Measurements from ENCODE around the gene RFX7.

Gene RFX7

GRCh38 chr15:56074481-56075265 is 169.0 kb downstream of the RFX7 start:
- ATAC-seq (no peak), DNase-seq (ENCODE audit: low spot score in 2 of 2) (no peak)
- Mint-ChIP-seq H3K36me3 (no peaks in the 10 kb centered on the region), H3K9me3 (no peaks in the 10 kb centered on the region), H3K4me1 (no peaks in the 10 kb centered on the region), H3K4me3 (no peak overlapping the region), H3K27ac (no peak overlapping the region)

DNA sequence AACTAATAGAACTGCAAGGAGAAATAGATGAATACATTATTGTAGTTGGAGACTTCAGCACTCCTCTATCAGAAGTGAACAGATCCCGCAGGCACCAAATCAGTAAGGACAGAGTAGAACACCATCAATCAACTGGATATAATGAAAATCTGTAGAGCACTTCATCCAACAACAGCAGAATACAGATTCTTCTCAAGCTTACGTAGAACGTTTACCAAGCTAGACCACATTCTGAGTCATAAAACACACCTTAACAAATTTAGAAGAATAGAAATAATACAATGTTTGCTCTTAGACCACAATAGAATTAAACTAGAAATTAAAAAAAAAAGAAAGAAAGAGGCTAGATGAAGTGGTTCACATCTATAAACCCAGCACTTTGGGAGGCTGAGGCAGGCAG is 179.5 kb downstream of the RFX7 start:
- DNase-seq (ENCODE audit: low spot score in 2 of 2) = no peak
- H3K27ac Mint-ChIP-seq = no peak overlapping the region
- H3K9me3 Mint-ChIP-seq = peaks cover 6% of the 10 kb centered on the region
- H3K4me3 Mint-ChIP-seq = no peak overlapping the region
- ATAC-seq = no peak
- H3K4me1 Mint-ChIP-seq = no peaks in the 10 kb centered on the region
- H3K36me3 Mint-ChIP-seq = no peaks in the 10 kb centered on the region

- Mint-ChIP-seq H3K36me3 (no peaks in the 10 kb centered on the region), H3K4me3 (no peak overlapping the region), H3K9me3 (peaks cover 6% of the 10 kb centered on the region), H3K4me1 (no peaks in the 10 kb centered on the region), H3K27ac (no peak overlapping the region)
- no peak for DNase-seq (ENCODE audit: low spot score in 2 of 2)
- ATAC-seq = no peak
Measured at GRCh38 chr15:56059716-56060115, 184.0 kb downstream of the RFX7 start.

DNA sequence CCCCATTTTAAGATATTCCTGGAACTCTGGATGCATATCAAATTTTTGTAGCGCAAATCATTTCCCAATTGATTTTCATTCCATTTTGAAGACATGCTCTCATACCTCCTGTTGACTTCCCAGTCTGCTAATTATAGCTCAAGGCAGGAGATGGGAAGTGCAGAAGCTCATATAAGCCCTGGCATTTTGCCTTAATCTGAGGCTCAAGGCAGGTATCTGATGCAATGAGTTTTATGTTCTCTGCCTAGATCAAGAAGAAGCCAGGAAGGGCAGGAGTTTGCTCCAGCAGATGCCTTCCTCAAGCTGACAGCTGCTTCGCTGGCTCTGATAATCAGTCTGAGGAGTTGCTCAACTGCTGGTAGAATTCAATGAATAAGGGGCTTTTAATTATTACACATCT is 184.7 kb downstream of the RFX7 start:
- Mint-ChIP-seq H3K9me3 (peaks cover 6% of the 10 kb centered on the region), H3K4me3 (no peak overlapping the region), H3K36me3 (no peaks in the 10 kb centered on the region), H3K27ac (no peak overlapping the region), H3K4me1 (no peaks in the 10 kb centered on the region)
- DNase-seq (ENCODE audit: low spot score in 2 of 2) (no peak), ATAC-seq (no peak)

- no peak overlapping the region for H3K27ac Mint-ChIP-seq
- H3K4me1 Mint-ChIP-seq = no peaks in the 10 kb centered on the region
- ATAC-seq (no peak), DNase-seq (ENCODE audit: low spot score in 2 of 2) (no peak)
- H3K36me3 Mint-ChIP-seq = no peaks in the 10 kb centered on the region
- no peak overlapping the region for H3K4me3 Mint-ChIP-seq
- peaks cover 4% of the 10 kb centered on the region for H3K9me3 Mint-ChIP-seq
Measured at GRCh38 chr15:56056626-56057025, 187.1 kb downstream of the RFX7 start.

GRCh38 chr15:56053046-56053400 is 190.7 kb downstream of the RFX7 start:
- Mint-ChIP-seq H3K9me3 (no peaks in the 10 kb centered on the region), H3K36me3 (no peaks in the 10 kb centered on the region), H3K4me3 (no peak overlapping the region), H3K4me1 (no peaks in the 10 kb centered on the region), H3K27ac (no peak overlapping the region)
- no peak for DNase-seq (ENCODE audit: low spot score in 2 of 2)
- ATAC-seq = no peak

- Mint-ChIP-seq H3K4me3 (no peak overlapping the region), H3K36me3 (no peaks in the 10 kb centered on the region), H3K27ac (no peak overlapping the region), H3K4me1 (no peaks in the 10 kb centered on the region), H3K9me3 (no peaks in the 10 kb centered on the region)
- DNase-seq (ENCODE audit: low spot score in 2 of 2) (no peak), ATAC-seq (peak; percentile 59)
Measured at GRCh38 chr15:56052395-56053045, 191.2 kb downstream of the RFX7 start.

DNA sequence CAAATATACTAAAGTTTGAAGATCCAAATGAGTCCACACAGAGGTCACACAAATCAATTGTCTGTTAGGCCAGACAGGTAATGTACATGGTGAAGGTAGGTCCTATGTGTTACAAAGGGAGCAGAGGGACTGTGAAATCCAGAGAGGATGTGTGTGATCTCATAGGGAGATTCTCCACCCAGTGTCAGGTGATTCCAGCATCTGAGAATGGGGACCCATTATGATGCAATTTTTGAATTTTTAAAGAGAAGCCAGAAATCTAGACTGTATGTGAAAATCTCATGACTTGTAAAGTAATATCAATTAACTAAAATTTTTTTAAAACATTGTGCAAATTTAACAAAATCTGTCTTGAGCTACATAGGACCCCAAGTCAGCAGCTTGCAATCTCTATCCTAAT is 192.0 kb downstream of the RFX7 start:
- no peaks in the 10 kb centered on the region for H3K4me1 Mint-ChIP-seq
- H3K9me3 Mint-ChIP-seq = no peaks in the 10 kb centered on the region
- H3K4me3 Mint-ChIP-seq = no peak overlapping the region
- no peak for ATAC-seq
- DNase-seq (ENCODE audit: low spot score in 2 of 2) = no peak
- no peak overlapping the region for H3K27ac Mint-ChIP-seq
- no peaks in the 10 kb centered on the region for H3K36me3 Mint-ChIP-seq

- ATAC-seq (no peak), DNase-seq (ENCODE audit: low spot score in 2 of 2) (no peak)
- peak overlapping the region; percentile 50 for H3K27ac Mint-ChIP-seq
- H3K36me3 Mint-ChIP-seq = no peaks in the 10 kb centered on the region
- no peaks in the 10 kb centered on the region for H3K9me3 Mint-ChIP-seq
- H3K4me3 Mint-ChIP-seq = no peak overlapping the region
- H3K4me1 Mint-ChIP-seq = no peaks in the 10 kb centered on the region
Measured at GRCh38 chr15:56049577-56049976, 194.1 kb downstream of the RFX7 start.

DNA sequence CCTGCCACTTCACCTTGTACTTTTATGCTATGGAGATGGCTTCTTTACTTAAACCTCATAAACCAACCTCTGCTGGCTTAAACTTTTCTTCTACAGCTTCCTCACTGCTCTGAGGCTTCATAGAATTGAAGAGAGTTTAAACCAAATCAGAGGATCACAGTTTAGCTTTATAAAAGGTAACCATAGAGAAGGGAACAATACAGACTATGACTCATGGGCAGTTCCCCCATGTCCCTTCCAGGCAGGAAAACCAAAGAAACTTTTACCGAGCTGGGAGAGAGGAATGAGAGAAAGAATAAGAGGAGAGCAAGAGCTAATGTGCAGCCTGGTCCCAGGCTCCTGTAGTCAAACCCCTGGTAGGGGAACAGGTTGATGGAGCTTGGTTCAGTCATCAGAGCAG is 196.3 kb downstream of the RFX7 start:
- DNase-seq (ENCODE audit: low spot score in 2 of 2) (no peak), ATAC-seq (no peak)
- H3K36me3 Mint-ChIP-seq = peaks cover 9% of the 10 kb centered on the region
- H3K9me3 Mint-ChIP-seq = peaks cover 5% of the 10 kb centered on the region
- H3K4me3 Mint-ChIP-seq = no peak overlapping the region
- peaks cover 19% of the 10 kb centered on the region for H3K4me1 Mint-ChIP-seq
- no peak overlapping the region for H3K27ac Mint-ChIP-seq

DNA sequence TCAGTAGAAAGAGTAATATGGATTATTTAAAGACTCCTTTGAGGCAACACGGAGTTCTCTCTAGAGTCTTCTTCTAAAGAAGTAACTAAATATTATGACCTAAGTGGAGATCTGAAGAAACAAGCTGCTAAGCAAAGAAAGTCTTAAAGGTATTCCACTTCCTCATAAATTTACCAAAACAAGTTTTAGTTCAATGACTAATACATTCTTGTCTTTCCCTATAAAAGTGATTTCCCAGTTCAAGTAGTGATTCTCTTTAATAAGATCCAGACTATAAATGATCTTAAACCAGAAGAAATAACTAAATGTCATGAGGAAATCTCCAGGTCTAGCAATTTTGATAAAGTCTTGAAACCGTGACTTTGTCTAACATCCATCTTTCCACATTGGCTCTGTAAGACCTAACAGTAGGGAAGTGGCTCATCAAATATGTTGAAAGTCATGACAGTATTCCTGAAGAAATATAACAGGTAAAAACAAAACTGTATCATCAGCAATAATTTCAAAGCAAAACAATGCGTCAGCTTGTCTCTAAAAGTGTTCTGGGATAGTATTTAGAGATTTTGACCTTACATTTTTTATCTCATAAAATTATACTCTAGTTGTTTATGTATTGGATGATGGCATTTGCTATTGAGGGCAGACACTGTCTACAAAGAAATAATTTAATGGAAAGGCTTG is 198.5 kb downstream of the RFX7 start:
- H3K27ac Mint-ChIP-seq = no peak overlapping the region
- ATAC-seq = no peak
- H3K4me3 Mint-ChIP-seq = no peak overlapping the region
- no peak for DNase-seq (ENCODE audit: low spot score in 2 of 2)
- H3K36me3 Mint-ChIP-seq = peaks cover 9% of the 10 kb centered on the region
- H3K9me3 Mint-ChIP-seq = peaks cover 5% of the 10 kb centered on the region
- peaks cover 32% of the 10 kb centered on the region for H3K4me1 Mint-ChIP-seq

GRCh38 chr15:56042982-56043980 is 200.4 kb downstream of the RFX7 start:
- DNase-seq (ENCODE audit: low spot score in 2 of 2) (peak; percentile 14 to 59), ATAC-seq (peak; percentile 89)
- H3K27ac Mint-ChIP-seq = peak overlapping the region; percentile 87
- H3K36me3 Mint-ChIP-seq = peaks cover 9% of the 10 kb centered on the region
- H3K4me1 Mint-ChIP-seq = peaks cover 38% of the 10 kb centered on the region
- peak overlapping the region; percentile 64 for H3K4me3 Mint-ChIP-seq
- peaks cover 5% of the 10 kb centered on the region for H3K9me3 Mint-ChIP-seq

DNA sequence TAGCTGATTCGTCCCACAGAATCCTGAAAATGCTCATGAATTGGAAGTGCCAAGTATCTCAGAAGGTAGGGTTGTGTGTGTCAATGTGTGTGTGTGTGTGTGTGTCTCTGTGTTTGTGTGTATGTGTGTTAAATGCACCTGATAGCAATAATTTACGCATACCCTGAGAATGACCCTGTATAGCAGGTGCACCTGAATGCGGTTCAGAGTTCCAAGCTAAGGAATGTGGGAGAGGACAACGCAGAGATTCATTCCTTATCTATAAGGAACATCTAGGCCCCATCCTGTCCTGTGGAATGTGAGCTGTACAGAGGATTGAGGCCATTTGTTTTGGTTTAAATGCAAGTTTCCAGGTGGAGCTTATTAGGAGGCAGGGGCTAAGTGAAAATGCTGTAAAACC is 201.2 kb downstream of the RFX7 start:
- H3K4me3 Mint-ChIP-seq = peak overlapping the region; percentile 64
- ATAC-seq (no peak), DNase-seq (ENCODE audit: low spot score in 2 of 2) (no peak)
- peaks cover 44% of the 10 kb centered on the region for H3K4me1 Mint-ChIP-seq
- H3K36me3 Mint-ChIP-seq = peaks cover 9% of the 10 kb centered on the region
- H3K27ac Mint-ChIP-seq = peak overlapping the region; percentile 87
- peaks cover 5% of the 10 kb centered on the region for H3K9me3 Mint-ChIP-seq

GRCh38 chr15:56042031-56042430 is 201.6 kb downstream of the RFX7 start:
- Mint-ChIP-seq H3K4me3 (peak overlapping the region; percentile 64), H3K36me3 (peaks cover 9% of the 10 kb centered on the region), H3K9me3 (peaks cover 5% of the 10 kb centered on the region), H3K4me1 (peaks cover 44% of the 10 kb centered on the region), H3K27ac (no peak overlapping the region)
- ATAC-seq (no peak), DNase-seq (ENCODE audit: low spot score in 2 of 2) (no peak)

Data from stimulated activated effector memory CD8-positive, alpha-beta T cell treated with anti-CD3 and anti-CD28 coated beads, Interleukin-12 subunit alpha, Interleukin-12 subunit beta, amount 100 ng/mL, for 72 hours (primary cell).